HFFc6 (cell line): ENCODE results near the gene SDK2. TPM values are rescaled to one million over a fixed set of nuclear protein-coding genes. Genes with fewer than 3 reads are reported as not detected.

ENCODE experiments used
- DNase-seq: peaks from one replicate; pipeline ENCODE4 v3.0.0-alpha.2; 2018
- H3K27ac Mint-ChIP-seq: 2 replicates; pipeline ENCODE4 v1.8.0; 2020; ENCODE audit warnings: mild to moderate bottlenecking, mixed read lengths
- H3K27me3 Mint-ChIP-seq: 2 replicates; pipeline ENCODE4 v1.8.0; 2021; ENCODE audit warnings: mild to moderate bottlenecking, moderate library complexity, mixed read lengths; ENCODE audit not compliant: insufficient read depth
- H3K36me3 Mint-ChIP-seq: 2 replicates; pipeline ENCODE4 v1.8.0; 2021; ENCODE audit warnings: low read depth, mixed read lengths
- H3K4me1 Mint-ChIP-seq: 2 replicates; pipeline ENCODE4 v1.8.0; 2020; ENCODE audit warnings: low read depth, mixed read lengths
- H3K4me3 Mint-ChIP-seq: 2 replicates; pipeline ENCODE4 v1.8.0; 2020; ENCODE audit warnings: mild to moderate bottlenecking, moderate library complexity, mixed read lengths
- H3K9me3 Mint-ChIP-seq: 2 replicates; pipeline ENCODE4 v1.8.0; 2020; ENCODE audit warnings: mild to moderate bottlenecking, mixed read lengths
- CTCF ChIP-seq: fragments of 200-600 bp; sonication (generic); IDR thresholded peaks from 2 replicates; pipeline ENCODE4 v1.5.0; 2021; ENCODE audit warnings: antibody characterized with exemption, mild to moderate bottlenecking
- total RNA-seq, 6 experiments: library from RNA; stranded (reverse); fragmentation: NEBNext Ultra II Directional; extraction: Animal tissue kit (Norgen Biotek cat#: 25700); gene quantifications; 2 replicates in 1 of 6; 3 replicates in 5 of 6; pipeline ENCODE4 v1.2.3, GENCODE V29; 2021

The SDK2 gene
- total RNA-seq, 6 experiments from 2014 or later: 0.03 TPM; not detected in 4

- Mint-ChIP-seq H3K27ac (no peak overlapping the region), H3K27me3 (no peaks in the 10 kb centered on the region; the same call in 1 of the 2 replicates), H3K36me3 (peaks cover 6% of the 10 kb centered on the region; the same call in 1 of the 2 replicates), H3K4me1 (no peaks in the 10 kb centered on the region), H3K9me3 (peaks cover 53% of the 10 kb centered on the region), H3K4me3 (no peak overlapping the region)
- no peak for DNase-seq
- TF ChIP-seq CTCF: no peak
Observed at GRCh38 chr17:73625991-73626673, 18.1 kb downstream of the SDK2 start.

- Mint-ChIP-seq H3K36me3 (peaks cover 6% of the 10 kb centered on the region; the same call in 1 of the 2 replicates), H3K4me3 (no peak overlapping the region), H3K9me3 (peaks cover 48% of the 10 kb centered on the region), H3K4me1 (no peaks in the 10 kb centered on the region), H3K27ac (no peak overlapping the region), H3K27me3 (no peaks in the 10 kb centered on the region; the same call in 1 of the 2 replicates)
- no peak for TF ChIP-seq CTCF
- no peak for DNase-seq
Observed at GRCh38 chr17:73625006-73625405, 19.2 kb downstream of the SDK2 start.

- no peak for DNase-seq
- H3K4me1 Mint-ChIP-seq: no peaks in the 10 kb centered on the region
- H3K9me3 Mint-ChIP-seq: peaks cover 49% of the 10 kb centered on the region
- H3K27ac Mint-ChIP-seq: no peak overlapping the region
- peaks cover 6% of the 10 kb centered on the region; the same call in 1 of the 2 replicates for H3K36me3 Mint-ChIP-seq
- no peak overlapping the region for H3K4me3 Mint-ChIP-seq
- H3K27me3 Mint-ChIP-seq: no peaks in the 10 kb centered on the region; the same call in 1 of the 2 replicates
- no peak for TF ChIP-seq CTCF
Observed at GRCh38 chr17:73624496-73624988, 19.7 kb downstream of the SDK2 start.

- no peak overlapping the region for H3K27ac Mint-ChIP-seq
Observed at GRCh38 chr17:73623818-73624217, 20.4 kb downstream of the SDK2 start.

GRCh38 chr17:73623247-73623646 lies 21.0 kb downstream of the SDK2 start:
- peaks cover 6% of the 10 kb centered on the region; the same call in 1 of the 2 replicates for H3K36me3 Mint-ChIP-seq
- no peaks in the 10 kb centered on the region for H3K4me1 Mint-ChIP-seq
- TF ChIP-seq CTCF: no peak
- H3K4me3 Mint-ChIP-seq: no peak overlapping the region
- no peaks in the 10 kb centered on the region; the same call in 1 of the 2 replicates for H3K27me3 Mint-ChIP-seq
- peaks cover 57% of the 10 kb centered on the region for H3K9me3 Mint-ChIP-seq
- no peak overlapping the region for H3K27ac Mint-ChIP-seq
- DNase-seq: no peak

More at GRCh38 chr17:73623818-73624217, 20.4 kb downstream of the SDK2 start:
- Mint-ChIP-seq H3K9me3 (peaks cover 55% of the 10 kb centered on the region), H3K4me1 (no peaks in the 10 kb centered on the region), H3K36me3 (peaks cover 6% of the 10 kb centered on the region; the same call in 1 of the 2 replicates), H3K27me3 (no peaks in the 10 kb centered on the region; the same call in 1 of the 2 replicates), H3K4me3 (no peak overlapping the region)
- TF ChIP-seq CTCF: no peak
- no peak for DNase-seq
